GM19193 (cell line): ENCODE data around the gene SYTL5.

ENCODE experiments used
- POLR2A ChIP-seq: IDR thresholded peaks from 4 replicates; pipeline ENCODE4 v1.6.1; 2011; ENCODE audit not compliant: insufficient read depth, insufficient read length; ENCODE audit errors: extremely low read depth

Gene SYTL5

GRCh38 chrX:38142610-38143009 lies 136.3 kb downstream of the SYTL5 start:
- TF ChIP-seq POLR2A, result no peak

- TF ChIP-seq POLR2A, result no peak
These were observed 142.7 kb downstream of the SYTL5 start for GRCh38 chrX:38149016-38149415.

- no peak for TF ChIP-seq POLR2A
These were observed 144.6 kb downstream of the SYTL5 start for GRCh38 chrX:38150993-38151392.

- TF ChIP-seq POLR2A, result no peak
These were observed 145.1 kb downstream of the SYTL5 start for GRCh38 chrX:38151441-38151840.

GRCh38 chrX:38154340-38154739 lies 148.0 kb downstream of the SYTL5 start:
- TF ChIP-seq POLR2A, result no peak

GRCh38 chrX:38154818-38155217 lies 148.5 kb downstream of the SYTL5 start:
- TF ChIP-seq POLR2A, result no peak

- no peak for TF ChIP-seq POLR2A
These were observed 150.5 kb downstream of the SYTL5 start for GRCh38 chrX:38156838-38157237.

GRCh38 chrX:38163193-38163592 lies 156.8 kb downstream of the SYTL5 start:
- no peak for TF ChIP-seq POLR2A

- TF ChIP-seq POLR2A, result no peak
These were observed 158.7 kb downstream of the SYTL5 start for GRCh38 chrX:38165023-38165422.

- TF ChIP-seq POLR2A, result no peak
These were observed 160.2 kb downstream of the SYTL5 start for GRCh38 chrX:38166478-38167083.

- TF ChIP-seq POLR2A, result no peak
These were observed 164.2 kb downstream of the SYTL5 start for GRCh38 chrX:38170556-38170955.

- TF ChIP-seq POLR2A, result no peak
These were observed 166.2 kb downstream of the SYTL5 start for GRCh38 chrX:38172596-38172995.

- TF ChIP-seq POLR2A, result no peak
These were observed 168.8 kb downstream of the SYTL5 start for GRCh38 chrX:38175139-38175538.

- TF ChIP-seq POLR2A, result no peak
These were observed 172.0 kb downstream of the SYTL5 start for GRCh38 chrX:38178396-38178795.
